H1 (cell line): Measurements from ENCODE around the gene KLK1. TPM values are rescaled to one million over a fixed set of nuclear protein-coding genes. Genes with fewer than 3 reads are reported as not detected.

Source experiments
- POLR2AphosphoS5 ChIP-seq: IDR thresholded peaks from 2 replicates; pipeline ENCODE4 v1.6.1; 2011; ENCODE audit warnings: low read depth, low read length
- SAP30 ChIP-seq: fragments of 300-600 bp; sonication (generic); IDR thresholded peaks from 2 replicates; pipeline ENCODE4 v1.7.1; 2012; ENCODE audit warnings: low read length, moderate library complexity, mild to moderate bottlenecking, inconsistent platforms; ENCODE audit not compliant: insufficient read depth, insufficient replicate concordance
- polyA plus RNA-seq, 7 experiments: library from polyadenylated mRNA; depleted of rRNA in 3 of 7; stranded (reverse) in 5 of 7; unstranded in 2 of 7; fragments of >200 nt in 5 of 7; fragments of 200-250 nt in 2 of 7; gene quantifications; 1 replicate in 5 of 7; 2 replicates in 1 of 7; 4 replicates in 1 of 7; pipeline versions ENCODE4 v1.2.1 to v1.2.3, GENCODE V29; 2011 to 2013; ENCODE audit warnings: missing spikeins in 2 of 7, mixed read lengths in 2 of 7
- total RNA-seq: library from RNA; stranded (reverse); fragmentation: NEBNext Ultra II Directional; extraction: Animal tissue kit (Norgen Biotek cat#: 25700); gene quantifications from 2 replicates; pipeline ENCODE4 v1.2.1, GENCODE V29; 2021

The KLK1 gene
- total and polyA plus RNA-seq, 2 of the 8 experiments (the other 6 are each of a cell fraction or from before 2014, with no cell fraction given): 3.4 to 4.0 TPM

DNA sequence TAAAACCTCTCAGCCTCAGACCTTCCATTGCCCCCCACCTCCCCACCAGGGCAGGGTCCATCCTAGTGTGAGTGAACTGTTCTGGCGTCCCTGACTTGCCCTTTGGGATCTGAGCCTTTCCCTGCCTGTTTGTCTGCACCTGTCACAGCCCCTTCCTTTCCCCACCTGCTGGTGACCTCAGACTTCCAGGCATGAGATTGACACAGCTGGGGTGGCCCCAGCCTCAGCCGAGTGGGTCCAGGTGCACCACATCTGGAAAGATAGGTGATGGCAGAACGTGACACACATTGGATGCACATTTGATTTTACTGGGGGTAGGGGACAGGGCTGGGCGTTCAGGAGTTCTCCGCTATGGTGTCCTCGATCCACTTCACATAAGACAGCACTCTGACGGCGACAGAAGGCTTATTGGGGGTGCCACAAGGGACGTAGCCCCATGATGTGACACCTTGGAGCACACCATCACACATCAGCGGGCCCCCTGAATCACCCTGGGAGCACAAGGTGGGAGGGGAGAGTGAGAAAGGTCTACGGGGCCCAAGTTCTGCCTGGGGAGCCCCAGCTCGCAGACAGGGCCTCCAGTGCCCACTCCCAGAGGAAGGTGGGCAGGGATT lies 4.6 kb downstream of the KLK1 start (continued):
- TF ChIP-seq POLR2AphosphoS5: no peak
- TF ChIP-seq SAP30: no peak
- TF ChIP-seq, all 59 proteins: peak for 0
